GM12878 (cell line): ENCODE measurements around the gene TSEN54.

ENCODE experiments used
- EP300 ChIP-seq, 2 experiments: fragments of 150-350 bp in 1 of 2; IDR thresholded peaks; 2 replicates each; pipeline ENCODE4 v1.6.1; 2011 to 2012; ENCODE audit warnings: low read depth in 2 of 2, low read length in 2 of 2, borderline replicate concordance in 1 of 2, improper control_type of control experiment in 1 of 2, inconsistent platforms in 1 of 2; ENCODE audit not compliant: control insufficient read depth in 1 of 2
- KDM1A ChIP-seq: fragments of 200-600 bp; sonication (generic); IDR thresholded peaks from 2 replicates; pipeline ENCODE4 v1.6.1; 2016; ENCODE audit warnings: borderline replicate concordance
- MTA3 ChIP-seq: IDR thresholded peaks from 2 replicates; pipeline ENCODE4 v1.6.1; 2012; ENCODE audit warnings: low read length, inconsistent platforms, borderline replicate concordance
- NR2C1 ChIP-seq: fragments of 450-650 bp; IDR thresholded peaks from 2 replicates; pipeline ENCODE4 v1.6.1; 2017; ENCODE audit warnings: antibody characterized with exemption, mild to moderate bottlenecking, moderate library complexity
- TF ChIP-seq, protein P1 (sequence below): IDR thresholded peaks from 2 replicates; pipeline ENCODE4 v1.6.1; 2011; ENCODE audit warnings: low read depth, low read length, improper control_type of control experiment, borderline replicate concordance
- TF ChIP-seq, protein P2 (sequence below), 3 experiments: IDR thresholded peaks in 2 of 3; conservative IDR thresholded peaks in 1 of 3; 2 replicates each; pipeline ENCODE4 v1.5.1; 2011; ENCODE audit warnings: low read depth in 3 of 3, low read length in 3 of 3, mild to moderate bottlenecking in 3 of 3, control low read depth in 2 of 3, moderate library complexity in 2 of 3, inconsistent platforms in 1 of 3, mixed read lengths in 1 of 3; ENCODE audit not compliant: control insufficient read depth in 2 of 3, insufficient read depth in 1 of 3; ENCODE audit errors: extremely low read depth in 1 of 3

DNA sequence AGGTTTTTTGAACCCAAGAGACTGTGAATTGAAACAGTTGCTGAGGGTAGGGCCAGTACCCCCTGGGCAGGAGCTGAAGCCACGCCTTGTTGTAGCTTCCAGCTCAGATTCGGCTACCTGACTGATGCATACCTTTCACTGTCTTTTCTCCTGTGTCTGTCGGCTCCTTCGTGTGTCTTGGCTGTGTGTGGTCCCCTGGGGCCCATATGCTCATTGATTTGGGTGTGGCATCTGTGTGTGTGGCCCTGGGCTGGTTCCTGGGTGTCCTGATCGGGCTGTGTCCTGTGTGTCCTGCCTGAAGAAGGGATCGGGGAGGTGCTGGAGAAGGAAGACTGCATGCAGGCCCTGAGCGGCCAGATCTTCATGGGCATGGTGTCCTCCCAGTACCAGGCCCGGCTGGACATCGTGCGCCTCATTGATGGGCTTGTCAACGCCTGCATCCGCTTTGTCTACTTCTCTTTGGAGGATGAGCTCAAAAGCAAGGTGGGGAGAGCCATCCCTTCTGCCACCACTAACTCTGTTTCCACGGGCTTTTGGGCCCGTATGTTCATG, 21.9 kb upstream of the TSEN54 start:
- TF ChIP-seq NR2C1 (no peak), EP300 (IDR thresholded peaks at IDR 0.05; ENCODE audit: borderline replicate concordance in 1 of 2, control insufficient read depth in 1 of 2, low read depth in 2 of 2, low read length in 2 of 2) (no peak), MTA3 (no peak), KDM1A (no peak)
- TF ChIP-seq, protein P1, sequence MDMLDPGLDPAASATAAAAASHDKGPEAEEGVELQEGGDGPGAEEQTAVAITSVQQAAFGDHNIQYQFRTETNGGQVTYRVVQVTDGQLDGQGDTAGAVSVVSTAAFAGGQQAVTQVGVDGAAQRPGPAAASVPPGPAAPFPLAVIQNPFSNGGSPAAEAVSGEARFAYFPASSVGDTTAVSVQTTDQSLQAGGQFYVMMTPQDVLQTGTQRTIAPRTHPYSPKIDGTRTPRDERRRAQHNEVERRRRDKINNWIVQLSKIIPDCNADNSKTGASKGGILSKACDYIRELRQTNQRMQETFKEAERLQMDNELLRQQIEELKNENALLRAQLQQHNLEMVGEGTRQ, result no peak
- TF ChIP-seq, protein P2, sequence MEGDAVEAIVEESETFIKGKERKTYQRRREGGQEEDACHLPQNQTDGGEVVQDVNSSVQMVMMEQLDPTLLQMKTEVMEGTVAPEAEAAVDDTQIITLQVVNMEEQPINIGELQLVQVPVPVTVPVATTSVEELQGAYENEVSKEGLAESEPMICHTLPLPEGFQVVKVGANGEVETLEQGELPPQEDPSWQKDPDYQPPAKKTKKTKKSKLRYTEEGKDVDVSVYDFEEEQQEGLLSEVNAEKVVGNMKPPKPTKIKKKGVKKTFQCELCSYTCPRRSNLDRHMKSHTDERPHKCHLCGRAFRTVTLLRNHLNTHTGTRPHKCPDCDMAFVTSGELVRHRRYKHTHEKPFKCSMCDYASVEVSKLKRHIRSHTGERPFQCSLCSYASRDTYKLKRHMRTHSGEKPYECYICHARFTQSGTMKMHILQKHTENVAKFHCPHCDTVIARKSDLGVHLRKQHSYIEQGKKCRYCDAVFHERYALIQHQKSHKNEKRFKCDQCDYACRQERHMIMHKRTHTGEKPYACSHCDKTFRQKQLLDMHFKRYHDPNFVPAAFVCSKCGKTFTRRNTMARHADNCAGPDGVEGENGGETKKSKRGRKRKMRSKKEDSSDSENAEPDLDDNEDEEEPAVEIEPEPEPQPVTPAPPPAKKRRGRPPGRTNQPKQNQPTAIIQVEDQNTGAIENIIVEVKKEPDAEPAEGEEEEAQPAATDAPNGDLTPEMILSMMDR (IDR thresholded peaks at IDR 0.05 in 2 of 3, conservative IDR thresholded peaks at IDR 0.05 in 1 of 3; ENCODE audit: control insufficient read depth in 2 of 3, extremely low read depth in 1 of 3, insufficient read depth in 1 of 3, low read depth in 3 of 3, low read length in 3 of 3), result no peak
